CD4-positive, alpha-beta memory T cell (primary cell): Measurements from ENCODE around the gene LUZP1. TPM values are rescaled to one million over a fixed set of nuclear protein-coding genes. Genes with fewer than 3 reads are reported as not detected.
"Not testable (repeated sequence)": the region's sequence is repeated elsewhere in the genome, so short reads cannot be mapped to it uniquely, and the experiment has no call there.

ENCODE experiments used
- CTCF ChIA-PET: fragments of 350-600 bp; sonication (Branson Sonifier 250); formaldehyde crosslinking; loops from one replicate; lab custom pipeline; 2021; ENCODE audit warnings: inconsistent platforms; ENCODE audit not compliant: partially characterized antibody; lab: Charles Lee
- POLR2A ChIA-PET: fragments of 350-600 bp; sonication (Branson Sonifier 250); formaldehyde crosslinking; loops from one replicate; lab custom pipeline; 2021; ENCODE audit not compliant: partially characterized antibody; lab: Charles Lee
- DNase-seq, 5 donors: peaks; one replicate each; pipeline versions ENCODE4 v3.0.0 to v3.0.0-alpha.2; 2020 to 2022; ENCODE audit warnings: mixed read lengths in 1 of 5
- H3K27ac ChIP-seq: one replicate; pipeline ENCODE4 v1.7.0; 2013; ENCODE audit warnings: low read depth, low read length
- H3K27me3 ChIP-seq: 2 replicates; pipeline ENCODE4 v1.7.0; 2013; ENCODE audit warnings: mild to moderate bottlenecking, low read length, moderate library complexity; ENCODE audit not compliant: insufficient read depth
- H3K36me3 ChIP-seq: 2 replicates; pipeline ENCODE4 v1.7.0; 2013; ENCODE audit warnings: mild to moderate bottlenecking, low read length, moderate library complexity; ENCODE audit not compliant: insufficient read depth
- H3K4me1 ChIP-seq: 2 replicates; pipeline ENCODE4 v1.7.0; 2013; ENCODE audit warnings: mild to moderate bottlenecking, low read length, moderate library complexity; ENCODE audit not compliant: insufficient read depth
- H3K4me3 ChIP-seq, 2 donors: one replicate each; pipeline ENCODE4 v1.7.0; 2013; ENCODE audit warnings: low read length in 2 of 2, mild to moderate bottlenecking in 1 of 2
- H3K9me3 ChIP-seq, 2 donors: one replicate each; pipeline ENCODE4 v1.7.0; 2013; ENCODE audit warnings: low read length in 2 of 2, control low read depth in 1 of 2; ENCODE audit not compliant: control insufficient read depth in 1 of 2
- H3K27ac Mint-ChIP-seq, 7 donors: one replicate each; pipeline ENCODE4 v1.8.0; 2020 to 2021; ENCODE audit warnings: mixed read lengths in 7 of 7, mild to moderate bottlenecking in 6 of 7, inconsistent platforms in 3 of 7, moderate library complexity in 3 of 7
- H3K27me3 Mint-ChIP-seq, 2 donors: one replicate each; pipeline ENCODE4 v1.8.0; 2020 to 2021; ENCODE audit warnings: mixed read lengths in 2 of 2
- H3K36me3 Mint-ChIP-seq, 2 donors: one replicate each; pipeline ENCODE4 v1.8.0; 2020 to 2021; ENCODE audit warnings: mixed read lengths in 2 of 2, inconsistent platforms in 1 of 2, mild to moderate bottlenecking in 1 of 2
- H3K4me1 Mint-ChIP-seq, 4 donors: one replicate each; pipeline ENCODE4 v1.8.0; 2020 to 2021; ENCODE audit warnings: mixed read lengths in 4 of 4, mild to moderate bottlenecking in 1 of 4
- H3K4me3 Mint-ChIP-seq, 8 donors: one replicate each; pipeline ENCODE4 v1.8.0; 2020 to 2021; ENCODE audit warnings: mixed read lengths in 8 of 8, mild to moderate bottlenecking in 7 of 8, moderate library complexity in 6 of 8, inconsistent platforms in 3 of 8
- H3K9me3 Mint-ChIP-seq, 8 donors: one replicate each; pipeline ENCODE4 v1.8.0; 2020 to 2021; ENCODE audit warnings: mixed read lengths in 8 of 8, mild to moderate bottlenecking in 5 of 8, inconsistent platforms in 3 of 8, moderate library complexity in 1 of 8
- intact Hi-C: fragments of 100-400 bp; cut with micrococcal nuclease; formaldehyde crosslinking; loops from one replicate; pipeline ENCODE4 v1.15.1; 2023
- polyA plus RNA-seq, 2 donors: library from polyadenylated mRNA; unstranded; fragments of 300-500 nt; fragmentation: Illumina TruSeq; gene quantifications; one replicate each; pipeline ENCODE4 v1.2.3, GENCODE V29; 2021
- total RNA-seq, 2 experiments: library from RNA; stranded (reverse); gene quantifications; one replicate each; pipeline ENCODE4 v1.2.3, GENCODE V29; 2021

Gene LUZP1
- total and polyA plus RNA-seq, 4 experiments from 2014 or later: 11.6 to 39.3 (median 26.3) TPM

DNA sequence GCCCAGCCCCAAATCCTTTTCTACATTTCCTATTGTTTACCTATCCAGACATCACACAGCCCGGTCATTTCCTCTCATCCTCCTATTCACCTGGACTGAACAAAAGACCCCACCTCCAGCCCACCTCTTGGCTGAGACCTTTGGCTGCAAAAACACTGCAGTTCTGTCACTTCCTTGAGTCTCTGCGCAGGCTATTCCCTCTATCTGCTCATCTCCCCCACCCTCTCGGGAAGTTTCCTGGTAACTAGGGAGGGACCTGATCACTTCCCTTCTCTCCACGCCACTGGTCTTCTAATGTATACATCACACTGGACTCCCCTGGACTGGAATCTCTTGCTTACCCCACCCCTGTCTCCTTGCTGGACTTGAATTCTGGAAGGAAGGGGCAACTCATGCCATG, 43.3 kb upstream of the LUZP1 start:
- Histone ChIP-seq H3K4me3 (no peak overlapping the region), H3K36me3 (no peaks in the 10 kb centered on the region), H3K9me3 (no peaks in the 10 kb centered on the region), H3K27me3 (peaks cover 13% of the 10 kb centered on the region), H3K4me1 (peaks cover 11% of the 10 kb centered on the region), H3K27ac (no peak overlapping the region)
- intact Hi-C loops: no loop called here
- no peak for DNase-seq
- peaks cover 7 to 15% (median 10%) of the 10 kb centered on the region in 4 donors for H3K4me1 Mint-ChIP-seq
- no peak overlapping the region for H3K4me3 Mint-ChIP-seq
- peaks cover 29 to 34% of the 10 kb centered on the region in 2 donors for H3K27me3 Mint-ChIP-seq
- ChIA-PET CTCF (no interaction called here), POLR2A (no interaction called here)
- no peaks in the 10 kb centered on the region for H3K9me3 Mint-ChIP-seq
- H3K27ac Mint-ChIP-seq: peak overlapping the region in 1 of 7 donors; percentile 73
- H3K36me3 Mint-ChIP-seq: no peaks in the 10 kb centered on the region

DNA sequence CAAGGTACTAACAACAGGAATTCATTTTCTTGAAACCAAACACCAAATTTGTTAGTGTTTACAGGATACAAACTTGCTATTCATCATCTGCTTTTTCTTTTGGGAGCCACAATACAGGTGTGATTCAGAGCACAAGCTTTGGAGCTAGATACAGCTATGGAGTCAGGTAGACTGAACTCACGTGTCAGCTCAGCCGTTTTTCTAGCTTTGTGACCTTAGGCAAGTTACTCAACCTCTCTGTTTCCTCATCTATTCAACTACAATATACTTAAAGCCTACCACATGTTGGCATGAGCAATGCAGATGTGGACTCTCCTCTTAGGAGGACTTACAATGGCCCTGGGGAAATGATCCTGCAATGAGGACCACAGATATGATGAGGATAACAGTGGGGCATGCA, 42.3 kb upstream of the LUZP1 start:
- Histone ChIP-seq H3K27ac (no peak overlapping the region), H3K4me1 (peaks cover under 1% of the 10 kb centered on the region), H3K9me3 (no peaks in the 10 kb centered on the region), H3K27me3 (peaks cover 6% of the 10 kb centered on the region), H3K4me3 (no peak overlapping the region), H3K36me3 (no peaks in the 10 kb centered on the region)
- Mint-ChIP-seq H3K36me3 (no peaks in the 10 kb centered on the region), H3K27me3 (peaks cover 23 to 31% of the 10 kb centered on the region in 2 donors), H3K4me3 (no peak overlapping the region), H3K9me3 (no peaks in the 10 kb centered on the region), H3K27ac (peak overlapping the region in 1 of 7 donors; percentile 51), H3K4me1 (peaks cover 5 to 10% (median 6%) of the 10 kb centered on the region in 4 donors)
- ChIA-PET CTCF (interaction anchor here (1.5 kb wide), 1 partner anchor 10 kb away, joined by 4 read pairs; no protein-coding TSS in a partner anchor), POLR2A (no interaction called here)
- intact Hi-C loops: no loop called here
- no peak for DNase-seq

DNA sequence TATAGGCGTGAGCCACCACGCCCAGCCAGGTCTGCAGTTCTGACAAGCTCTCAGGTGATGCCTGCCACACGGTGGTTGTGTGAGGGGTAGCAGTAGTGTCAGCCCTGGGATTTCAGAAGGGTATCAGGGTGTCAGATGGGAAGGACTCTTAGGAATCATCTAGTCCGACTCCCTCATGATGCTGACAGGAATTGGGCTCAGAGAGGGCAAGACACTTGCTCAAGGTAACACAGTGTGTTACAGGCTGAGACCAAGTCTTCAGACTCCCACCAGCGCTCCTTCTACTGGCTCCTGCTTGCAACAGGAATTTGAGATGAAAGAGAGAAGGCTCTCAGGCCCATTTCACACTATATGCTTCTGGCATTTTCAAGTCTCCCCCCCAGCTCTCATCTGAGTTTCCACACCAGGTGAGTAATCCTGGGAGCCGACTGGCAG, 41.7 kb upstream of the LUZP1 start:
- ChIA-PET CTCF (interaction anchor here (1.5 kb wide), 1 partner anchor 9 kb away, joined by 4 read pairs; no protein-coding TSS in a partner anchor), POLR2A (no interaction called here)
- intact Hi-C loops: no loop called here
- Mint-ChIP-seq H3K9me3 (no peaks in the 10 kb centered on the region), H3K4me3 (no peak overlapping the region), H3K27ac (no peak overlapping the region), H3K36me3 (no peaks in the 10 kb centered on the region), H3K27me3 (peaks cover 22 to 27% of the 10 kb centered on the region in 2 donors), H3K4me1 (peaks cover 5 to 10% (median 6%) of the 10 kb centered on the region in 4 donors)
- DNase-seq: no peak
- Histone ChIP-seq H3K4me3 (no peak overlapping the region), H3K4me1 (no peaks in the 10 kb centered on the region), H3K27me3 (peaks cover 4% of the 10 kb centered on the region), H3K9me3 (no peaks in the 10 kb centered on the region), H3K27ac (no peak overlapping the region), H3K36me3 (no peaks in the 10 kb centered on the region)

DNA sequence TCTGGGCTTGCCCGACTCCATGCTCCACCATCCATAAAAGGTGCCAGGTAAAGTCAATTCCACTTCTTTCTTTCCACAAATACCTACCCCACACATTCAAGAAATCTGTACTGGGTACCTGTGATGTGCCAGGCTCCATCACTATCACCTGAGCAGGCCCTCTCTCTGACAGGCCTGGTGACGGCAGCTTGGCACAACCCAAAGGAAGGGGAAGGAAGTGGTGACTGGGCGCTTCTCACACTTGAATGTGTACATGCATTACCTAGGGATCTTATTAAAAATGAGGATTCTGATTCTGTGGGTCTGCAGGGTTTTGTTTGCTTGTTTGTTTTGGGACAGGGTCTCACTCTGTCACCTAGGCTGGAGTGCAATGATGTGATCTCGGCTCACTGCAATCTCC, 41.1 kb upstream of the LUZP1 start:
- no peaks in the 10 kb centered on the region for H3K9me3 Mint-ChIP-seq
- no peak overlapping the region for H3K27ac ChIP-seq
- intact Hi-C loops: no loop called here
- no peaks in the 10 kb centered on the region for H3K4me1 ChIP-seq
- no peaks in the 10 kb centered on the region for H3K36me3 Mint-ChIP-seq
- H3K9me3 ChIP-seq: no peaks in the 10 kb centered on the region
- H3K4me1 Mint-ChIP-seq: peaks cover 5 to 10% (median 6%) of the 10 kb centered on the region in 4 donors
- no peak overlapping the region for H3K4me3 Mint-ChIP-seq
- ChIA-PET CTCF (no interaction called here), POLR2A (no interaction called here)
- H3K36me3 ChIP-seq: no peaks in the 10 kb centered on the region
- peaks cover 17 to 26% of the 10 kb centered on the region in 2 donors for H3K27me3 Mint-ChIP-seq
- no peak overlapping the region for H3K4me3 ChIP-seq
- H3K27ac Mint-ChIP-seq: peak overlapping the region in 1 of 7 donors; percentile 63
- no peak for DNase-seq
- H3K27me3 ChIP-seq: peaks cover 3% of the 10 kb centered on the region

DNA sequence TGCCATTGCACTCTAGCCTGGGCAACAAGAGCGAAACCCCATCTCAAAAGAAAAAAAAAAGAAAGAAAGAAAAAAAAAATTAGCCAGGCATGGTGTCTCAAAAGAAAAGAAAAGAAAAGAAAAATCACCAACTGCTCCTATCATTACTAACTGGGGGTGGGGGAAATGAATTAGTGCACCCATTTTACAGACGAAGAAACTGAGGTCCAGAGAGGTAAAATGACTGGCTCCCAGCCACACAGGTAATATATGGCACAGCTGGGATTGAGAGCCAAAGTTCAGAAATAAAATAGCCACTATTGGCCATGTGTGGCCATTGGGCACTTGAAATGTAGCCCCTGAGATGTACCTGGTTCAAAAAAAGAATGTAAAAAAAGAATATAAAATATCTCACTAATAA, 39.9 kb upstream of the LUZP1 start:
- Histone ChIP-seq H3K4me1 (no peaks in the 10 kb centered on the region), H3K4me3 (no peak overlapping the region), H3K27me3 (no peaks in the 10 kb centered on the region), H3K36me3 (no peaks in the 10 kb centered on the region), H3K27ac (no peak overlapping the region), H3K9me3 (no peaks in the 10 kb centered on the region)
- Mint-ChIP-seq H3K36me3 (no peaks in the 10 kb centered on the region), H3K9me3 (peaks cover 0 to 2% (median 0%) of the 10 kb centered on the region in 8 donors), H3K4me1 (peaks cover 5 to 10% (median 6%) of the 10 kb centered on the region in 4 donors), H3K27me3 (peaks cover 12 to 21% of the 10 kb centered on the region in 2 donors), H3K27ac (no peak overlapping the region), H3K4me3 (no peak overlapping the region)
- DNase-seq: no peak
- CTCF ChIA-PET: no interaction called here
- intact Hi-C loops: no loop called here
- POLR2A ChIA-PET: no interaction called here

- H3K4me1 ChIP-seq, CTCF ChIA-PET, intact Hi-C loops: not testable (repeated sequence)
Observed at GRCh38 chr1:23207733-23208132, 39.1 kb upstream of the LUZP1 start.

GRCh38 chr1:23202263-23202749, 33.6 kb upstream of the LUZP1 start:
- no peaks in the 10 kb centered on the region for H3K36me3 Mint-ChIP-seq
- H3K27me3 Mint-ChIP-seq: peaks cover 6 to 7% of the 10 kb centered on the region in 2 donors
- H3K4me1 Mint-ChIP-seq: no peaks in the 10 kb centered on the region
- H3K27ac Mint-ChIP-seq: no peak overlapping the region
- H3K9me3 Mint-ChIP-seq: peaks cover 0 to 2% (median 0%) of the 10 kb centered on the region in 8 donors
- Histone ChIP-seq H3K27ac (no peak overlapping the region), H3K36me3 (no peaks in the 10 kb centered on the region), H3K27me3 (no peaks in the 10 kb centered on the region), H3K4me3 (no peak overlapping the region), H3K9me3 (no peaks in the 10 kb centered on the region), H3K4me1 (no peaks in the 10 kb centered on the region)
- ChIA-PET CTCF (interaction anchor here (1.6 kb wide), 1 partner anchor 9 kb away, joined by 4 read pairs; no protein-coding TSS in a partner anchor), POLR2A (no interaction called here)
- intact Hi-C loops: no loop called here
- no peak for DNase-seq
- H3K4me3 Mint-ChIP-seq: no peak overlapping the region

More at GRCh38 chr1:23207733-23208132, 39.1 kb upstream of the LUZP1 start:
- H3K27me3 ChIP-seq, H3K27ac Mint-ChIP-seq, H3K36me3 Mint-ChIP-seq, H3K4me3 ChIP-seq, H3K27ac ChIP-seq, H3K9me3 ChIP-seq, DNase-seq, H3K36me3 ChIP-seq, H3K9me3 Mint-ChIP-seq, H3K4me3 Mint-ChIP-seq, POLR2A ChIA-PET: not testable (repeated sequence)
- H3K4me1 Mint-ChIP-seq: peaks cover 5 to 10% (median 6%) of the 10 kb centered on the region in 4 donors
- H3K27me3 Mint-ChIP-seq: peaks cover 9 to 22% of the 10 kb centered on the region in 2 donors
